NCI-H187 (cell line): ENCODE data around the gene CCDC178.
"Not testable (repeated sequence)": the region's sequence is repeated elsewhere in the genome, so short reads cannot be mapped to it uniquely, and the experiment has no call there.

Experiments used
- DNase-seq, 2 experiments: peaks; one replicate each; lab custom pipeline; 2025; lab: John Stamatoyannopoulos, UW

CCDC178 gene

DNA sequence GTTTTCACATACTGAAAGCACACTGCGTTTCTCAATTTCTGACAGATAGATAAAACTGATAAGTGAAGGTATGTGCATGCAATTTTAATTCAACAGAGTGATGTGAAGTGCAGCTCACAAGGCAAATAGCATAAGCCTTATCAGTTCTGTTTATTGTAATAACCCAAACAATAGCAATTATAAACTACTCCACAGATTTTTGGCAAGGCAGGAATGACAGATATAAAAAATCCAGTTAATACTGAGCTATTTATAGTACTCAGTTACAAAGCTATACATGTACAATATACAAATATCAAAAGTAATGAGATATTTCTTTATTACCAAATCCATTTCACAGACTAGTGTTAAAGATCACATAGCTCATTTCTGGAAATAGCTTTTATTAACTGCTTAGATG, 456.8 kb downstream of the CCDC178 start:
- DNase-seq = no peak

DNA sequence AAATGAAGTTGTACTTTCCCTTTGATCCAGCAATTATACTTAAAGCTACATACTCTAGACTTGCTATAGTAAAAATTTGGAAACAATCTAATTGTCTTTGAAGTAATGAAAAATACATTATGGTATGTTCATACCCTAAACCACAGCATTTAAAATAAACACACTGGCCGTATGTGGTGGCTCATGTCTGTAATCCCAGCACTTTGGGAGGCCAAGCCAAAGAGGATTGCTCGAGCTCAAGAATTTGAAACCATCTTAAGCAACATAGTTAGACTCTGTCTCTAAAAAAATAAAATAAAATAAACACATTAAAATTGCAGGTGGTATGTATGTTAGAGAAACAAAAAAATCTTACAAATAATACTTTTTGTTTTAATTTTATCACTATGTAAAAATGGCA, 459.6 kb downstream of the CCDC178 start:
- no peak for DNase-seq

DNA sequence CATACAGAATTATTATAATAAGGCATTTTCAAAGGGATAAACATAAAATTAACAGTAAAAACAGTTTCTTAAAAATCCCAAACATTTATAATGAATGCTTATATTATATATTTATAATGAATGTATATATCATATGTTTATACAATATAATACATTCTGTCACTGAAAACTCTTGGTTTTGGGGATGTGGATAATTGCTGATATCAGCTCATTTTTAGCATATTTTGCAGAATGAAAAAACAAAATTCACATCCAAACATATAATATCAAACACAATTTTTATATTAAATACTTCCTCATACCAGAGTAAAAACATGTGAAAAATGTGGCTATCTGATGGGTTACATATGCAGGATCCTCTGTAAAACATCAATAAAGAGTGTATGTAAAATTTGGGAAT, 465.0 kb downstream of the CCDC178 start:
- no peak for DNase-seq

DNA sequence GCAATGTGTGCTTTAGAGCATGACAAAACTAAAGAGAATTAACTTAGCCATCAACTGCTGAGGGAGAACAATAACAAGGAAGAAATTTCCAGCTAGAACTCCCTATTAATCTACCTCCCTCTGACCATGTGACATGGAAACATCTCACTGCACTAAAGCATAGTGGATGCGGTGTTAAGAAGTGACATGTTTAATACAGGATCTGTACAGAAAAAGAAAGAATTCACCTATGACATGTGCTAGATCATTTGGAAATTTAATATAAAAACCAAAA, 465.4 kb downstream of the CCDC178 start:
- no peak for DNase-seq

DNA sequence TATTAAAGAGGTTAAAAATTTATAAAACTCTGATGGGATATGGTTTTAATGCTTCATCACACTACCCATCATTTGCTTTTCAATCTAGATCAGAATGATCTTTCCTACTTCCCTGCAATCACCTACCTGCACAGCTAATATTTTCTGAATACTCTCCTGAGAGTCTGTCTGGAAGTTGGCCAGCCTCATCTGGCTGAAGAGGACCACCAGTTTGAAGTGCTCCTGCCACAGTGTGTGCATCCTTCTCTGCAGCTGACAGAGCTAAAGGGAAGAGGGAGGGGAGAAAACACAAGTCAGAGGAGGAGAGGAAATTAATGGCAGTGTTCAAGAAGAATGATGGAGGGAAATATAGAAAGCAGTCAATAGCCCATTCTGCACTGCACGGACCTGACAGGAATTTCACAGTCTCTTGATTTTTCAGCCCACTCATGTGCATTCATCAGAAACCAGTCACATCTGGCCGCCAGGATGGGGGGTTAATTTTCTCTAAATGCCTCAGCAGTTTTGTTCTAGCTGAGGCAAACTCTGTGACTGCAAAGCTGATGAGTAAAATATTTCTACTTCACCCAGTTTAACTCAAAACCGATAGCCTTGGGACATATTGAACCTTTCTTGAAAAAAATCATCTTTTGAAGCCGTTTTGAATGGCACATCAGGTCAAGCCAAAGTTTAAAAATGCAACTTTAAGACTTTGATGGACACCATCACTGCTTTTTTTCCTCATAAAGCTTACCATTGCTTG, 465.9 kb downstream of the CCDC178 start:
- peak in 1 of 2 experiments; percentile 0 for DNase-seq

DNA sequence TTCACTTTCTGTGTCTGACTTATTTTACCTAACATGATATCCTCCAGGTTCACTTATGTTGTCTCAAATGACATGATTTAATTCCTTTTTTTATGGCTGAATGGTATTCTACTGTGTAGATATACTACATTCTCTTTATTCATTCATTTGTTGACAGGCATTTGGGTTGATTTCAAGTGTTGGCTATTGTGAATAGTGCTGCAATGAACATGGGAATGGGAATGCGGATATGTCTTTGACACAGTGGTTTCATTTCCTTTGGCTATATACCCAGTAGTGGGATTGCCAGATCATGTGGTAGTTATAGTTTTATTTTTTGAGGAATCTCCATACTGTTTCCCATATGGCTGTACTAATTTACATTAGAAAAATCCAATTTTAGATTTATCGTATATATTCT, 472.3 kb downstream of the CCDC178 start:
- DNase-seq = no peak

DNA sequence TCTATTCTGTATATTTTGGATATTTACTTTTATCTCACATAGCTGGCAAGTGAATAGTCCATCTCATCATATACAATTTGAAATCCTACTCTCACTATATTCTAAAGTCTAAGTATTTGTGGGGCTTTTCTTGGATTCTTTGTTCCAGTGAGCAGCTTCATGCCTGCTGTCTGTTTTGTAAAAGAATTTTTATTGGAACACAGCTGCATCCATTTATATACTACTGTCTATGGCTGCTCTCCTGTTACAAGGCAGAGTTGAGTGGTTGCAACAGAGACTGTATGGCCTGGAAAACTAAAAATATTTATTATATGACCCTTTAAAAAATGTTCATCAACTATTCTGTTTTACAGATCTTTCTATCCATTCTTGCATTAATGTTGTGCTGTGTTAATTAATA, 474.4 kb downstream of the CCDC178 start:
- no peak for DNase-seq

DNA sequence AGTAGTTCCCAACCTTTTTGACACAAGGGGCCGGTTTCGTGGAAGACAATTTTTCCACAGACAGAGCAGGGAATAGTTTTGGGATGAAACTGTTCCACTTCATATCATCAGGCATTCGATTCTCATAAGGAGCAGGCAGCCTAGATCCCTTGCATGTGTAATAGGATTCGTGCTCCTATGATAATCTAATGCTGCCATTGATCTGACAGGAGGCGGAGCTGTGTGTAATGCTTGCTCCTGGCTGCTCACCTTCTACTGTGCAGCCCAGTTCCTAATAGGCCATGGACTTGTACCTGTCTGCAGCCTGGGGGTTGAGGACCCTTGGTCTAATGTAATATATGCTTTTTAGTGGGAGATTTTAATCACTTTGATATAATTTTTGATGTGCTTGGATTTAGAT, 479.0 kb downstream of the CCDC178 start:
- no peak for DNase-seq

DNA sequence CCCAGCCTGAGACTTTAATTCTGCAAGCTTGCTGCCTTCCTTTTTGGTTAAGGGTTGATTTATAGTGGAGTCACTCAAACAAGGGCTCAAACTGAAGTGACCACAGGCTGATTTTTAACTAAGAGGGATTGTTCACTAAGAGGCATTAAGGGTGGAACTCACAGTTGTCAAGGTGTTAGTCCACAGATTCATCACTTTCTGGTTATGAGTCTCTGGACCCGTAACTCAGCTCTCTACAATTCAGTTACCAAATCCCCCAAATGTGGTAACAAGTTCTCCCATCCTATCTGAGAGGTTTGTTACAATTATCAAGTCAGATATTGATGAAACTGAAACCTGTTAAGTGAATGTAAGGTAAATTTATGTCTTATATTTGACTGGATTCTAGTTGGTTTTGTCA, 481.8 kb downstream of the CCDC178 start:
- no peak for DNase-seq

DNA sequence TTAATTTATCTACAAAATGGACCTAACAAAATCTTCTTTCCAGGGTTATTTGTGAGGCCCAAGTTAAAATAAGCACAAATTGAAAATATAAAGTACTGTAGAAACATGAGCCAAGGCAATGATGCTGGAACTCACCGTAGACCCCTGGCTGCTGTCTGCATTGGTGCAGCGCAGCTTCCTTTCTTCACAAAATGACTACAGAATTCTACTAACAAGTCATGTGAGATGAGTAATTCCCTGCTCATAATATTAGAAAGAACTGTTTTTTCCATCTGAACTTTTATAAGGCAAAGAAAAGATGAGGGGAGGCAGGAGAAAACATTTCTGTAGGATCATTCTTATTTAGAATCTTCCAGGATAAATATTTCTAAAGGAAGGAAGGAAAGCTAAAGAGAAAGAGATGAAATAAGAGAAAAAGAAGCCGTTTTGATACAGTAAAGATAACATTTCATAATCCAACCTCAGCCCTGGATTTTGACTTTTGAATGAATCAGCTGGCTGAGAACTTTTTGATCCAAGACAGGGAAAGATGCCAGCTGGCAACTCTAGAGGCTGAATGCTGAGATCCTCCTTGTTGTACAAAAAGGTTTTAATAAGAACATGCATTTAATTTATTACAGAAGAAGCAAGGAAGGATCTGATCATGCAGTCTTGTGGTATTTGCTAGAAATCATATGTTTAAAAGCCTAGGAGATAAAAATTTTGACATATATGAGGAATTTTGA, 483.8 kb downstream of the CCDC178 start:
- no peak for DNase-seq

DNA sequence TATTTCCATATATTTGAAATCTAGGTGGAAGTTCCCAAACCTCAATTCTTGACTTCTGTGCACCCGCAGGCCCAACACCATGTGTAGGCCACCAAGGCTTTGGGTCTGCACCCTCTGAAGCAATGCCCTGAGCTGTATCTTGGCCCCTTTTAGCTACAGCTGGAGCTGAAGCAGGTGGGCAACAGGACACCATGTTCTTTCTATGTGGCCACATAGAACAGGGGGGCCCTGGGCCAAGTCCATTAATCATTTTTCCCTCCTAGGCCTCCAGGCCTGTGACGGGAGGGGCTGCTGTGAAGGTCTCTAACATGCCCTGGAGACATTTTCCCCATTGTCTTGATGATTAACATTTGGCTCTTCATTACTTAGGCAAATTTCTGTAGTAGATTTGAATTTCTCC, 488.2 kb downstream of the CCDC178 start:
- not testable (repeated sequence) for DNase-seq

DNA sequence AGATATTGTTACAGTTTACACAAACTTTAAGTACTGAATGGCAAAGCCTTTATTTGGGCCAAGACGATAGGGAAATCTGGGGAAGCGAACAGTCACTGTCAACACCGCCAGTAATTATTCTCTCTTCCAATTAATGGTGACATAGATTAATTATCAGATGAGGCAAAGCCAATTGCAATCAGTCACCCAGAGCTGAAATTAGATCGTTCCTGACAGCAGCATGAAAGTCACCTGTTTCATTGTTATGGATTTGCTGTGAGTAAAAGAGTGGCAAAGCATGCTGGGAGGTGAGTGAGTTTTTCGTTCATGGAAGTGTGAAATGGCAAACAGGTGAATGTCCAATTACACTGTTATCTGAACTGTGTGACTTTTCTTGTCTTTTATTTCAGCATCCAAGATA, 502.9 kb downstream of the CCDC178 start:
- DNase-seq = no peak

DNA sequence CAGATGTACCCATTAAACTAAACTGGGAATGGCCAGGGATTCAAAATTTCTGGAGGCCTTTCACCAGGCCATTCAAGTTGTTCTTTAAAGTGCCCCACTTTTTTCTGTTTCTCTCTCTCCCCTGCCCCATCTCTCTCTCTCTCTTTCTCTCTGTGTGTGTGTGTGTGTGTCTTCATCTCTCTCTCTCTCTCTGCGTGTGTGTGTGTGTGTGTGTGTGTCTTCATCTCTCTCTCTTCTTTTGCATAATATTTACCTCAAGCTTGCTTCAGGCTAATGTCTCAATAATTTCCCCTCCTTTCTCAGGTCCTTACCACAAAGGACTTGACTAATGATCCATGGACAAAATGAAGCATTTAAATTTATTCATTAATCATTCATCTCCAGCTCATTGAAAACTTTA, 503.5 kb downstream of the CCDC178 start:
- DNase-seq = no peak

DNA sequence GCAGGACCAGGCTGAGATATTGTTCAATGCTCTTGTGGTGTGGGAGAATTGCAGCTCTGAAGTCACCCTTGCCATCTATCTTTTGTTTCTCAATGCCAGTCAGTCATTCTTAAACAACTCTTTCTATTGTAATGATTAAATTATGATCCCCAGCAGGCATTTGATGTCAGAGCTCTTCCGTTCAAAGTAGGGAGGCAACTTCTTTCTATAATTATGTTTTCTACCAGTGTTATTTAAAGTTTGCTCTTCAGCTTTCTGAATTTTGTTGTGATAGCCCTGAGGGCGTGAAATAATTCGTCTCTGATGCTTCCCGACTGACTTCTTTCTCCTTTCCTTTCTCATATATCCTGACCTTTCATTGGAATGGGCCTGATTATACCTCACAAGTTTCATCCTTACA, 506.3 kb downstream of the CCDC178 start:
- no peak for DNase-seq

DNA sequence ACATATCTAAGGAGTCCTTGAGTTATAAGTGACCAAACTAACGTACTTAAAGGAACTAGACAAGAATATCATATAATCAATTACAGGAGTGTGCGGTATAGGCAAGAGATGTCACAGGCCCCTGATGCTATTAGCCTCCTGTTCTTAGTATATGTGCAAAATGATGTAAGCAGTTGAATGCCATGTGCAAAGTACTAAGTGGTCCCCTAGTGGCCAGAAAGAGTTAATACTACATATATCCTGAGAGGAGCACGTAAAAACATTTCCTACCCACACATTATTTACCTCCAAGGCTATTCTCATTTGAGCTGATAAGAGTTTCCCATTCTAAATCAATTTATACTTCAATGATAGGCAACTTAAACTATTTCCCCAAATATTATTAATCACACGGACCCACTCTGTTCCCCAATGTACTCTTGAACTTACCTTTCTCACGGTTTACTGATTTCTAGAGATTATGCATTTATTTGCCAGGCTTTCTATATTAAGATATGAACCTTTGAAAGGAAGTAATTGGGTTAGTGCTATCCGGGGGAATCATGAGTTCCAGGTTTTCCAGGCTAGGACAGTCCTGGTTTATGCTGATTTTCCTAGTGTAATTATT, 509.7 kb downstream of the CCDC178 start:
- peak in 1 of 2 experiments; percentile 8 for DNase-seq

DNA sequence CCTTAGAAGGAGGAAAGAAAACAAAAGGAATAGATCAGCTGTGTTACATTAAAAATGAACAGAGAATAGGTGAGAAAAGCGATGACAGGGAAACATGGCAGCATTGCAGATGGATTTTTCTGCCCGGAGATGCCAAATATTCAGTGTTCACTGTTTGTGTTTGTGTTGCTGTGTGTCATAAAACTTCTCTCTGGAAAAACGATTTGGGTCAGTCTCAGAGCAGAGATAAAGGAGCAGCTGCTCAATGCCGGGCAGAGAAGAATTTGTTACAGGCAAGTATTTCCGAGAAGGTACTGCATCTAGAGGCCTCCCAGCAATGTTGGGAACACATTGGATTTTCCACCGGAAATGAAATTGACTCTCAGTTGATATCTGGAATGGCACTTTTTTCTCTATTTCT, 511.3 kb downstream of the CCDC178 start:
- no peak for DNase-seq

DNA sequence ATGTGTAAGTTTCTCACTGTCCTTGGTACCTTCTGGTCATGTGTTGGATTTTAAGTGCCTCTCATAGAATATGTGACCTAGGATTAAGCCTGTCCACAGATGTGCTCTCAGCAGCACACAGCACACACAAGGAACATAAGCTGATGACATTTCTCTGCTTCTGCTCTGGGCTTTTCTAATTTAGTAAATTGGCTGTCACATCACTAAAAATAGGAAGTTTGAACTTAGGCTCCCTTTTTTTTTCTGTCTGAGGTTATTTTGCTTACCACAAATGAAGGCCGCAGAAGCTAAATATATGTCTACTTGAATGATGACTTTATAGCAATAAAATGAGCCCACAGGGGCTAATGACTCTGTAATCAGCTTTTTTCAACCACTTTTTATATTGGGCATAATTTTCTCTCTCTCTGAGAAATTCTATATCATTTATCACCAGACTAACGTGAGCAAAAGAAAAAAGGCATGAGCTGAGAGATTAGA, 517.5 kb downstream of the CCDC178 start:
- DNase-seq = no peak

DNA sequence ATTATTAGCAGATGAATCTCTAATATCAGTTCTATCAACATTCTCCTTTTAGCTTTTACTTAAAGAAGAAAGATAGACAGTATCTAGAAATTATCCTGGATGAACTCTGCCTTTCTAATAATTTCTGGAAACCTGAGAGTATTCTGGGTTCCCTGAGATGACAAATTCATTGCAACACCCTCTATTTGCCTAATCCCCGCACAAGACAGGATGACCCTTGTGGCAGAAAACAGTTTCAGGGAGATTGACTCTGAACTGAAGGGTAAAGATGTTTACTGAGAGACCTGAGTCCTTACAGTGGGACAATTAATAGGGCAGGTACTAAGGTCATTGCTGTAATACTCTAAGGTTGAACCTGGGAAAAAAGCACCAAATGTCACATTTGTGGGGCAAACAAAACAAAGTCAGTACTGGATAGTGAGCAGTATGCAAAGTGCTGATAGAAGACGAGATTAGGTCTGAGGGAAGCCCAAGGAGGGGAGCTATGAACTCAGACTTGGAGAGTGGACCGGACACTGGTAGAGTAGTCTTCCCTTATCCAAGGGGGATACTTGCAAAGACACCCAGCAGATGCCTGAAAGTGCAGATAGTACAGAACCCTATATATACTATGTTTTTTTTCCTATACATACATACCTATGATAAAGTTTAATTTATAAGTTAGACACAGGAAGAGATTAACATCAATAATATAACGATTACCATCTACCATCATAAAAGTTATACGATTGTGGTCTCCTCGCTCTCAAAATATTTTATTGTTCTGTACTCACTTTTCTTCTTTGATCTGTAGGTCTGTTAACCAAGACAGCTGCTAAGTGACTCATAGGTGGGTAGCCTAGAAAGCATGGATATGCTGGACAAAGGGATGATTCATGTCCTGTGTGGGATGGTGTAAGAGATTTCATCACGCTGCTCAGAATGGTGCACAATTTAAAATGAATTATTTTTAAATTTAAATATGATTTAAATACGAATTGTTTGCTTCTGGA, 519.4 kb downstream of the CCDC178 start:
- DNase-seq = no peak

DNA sequence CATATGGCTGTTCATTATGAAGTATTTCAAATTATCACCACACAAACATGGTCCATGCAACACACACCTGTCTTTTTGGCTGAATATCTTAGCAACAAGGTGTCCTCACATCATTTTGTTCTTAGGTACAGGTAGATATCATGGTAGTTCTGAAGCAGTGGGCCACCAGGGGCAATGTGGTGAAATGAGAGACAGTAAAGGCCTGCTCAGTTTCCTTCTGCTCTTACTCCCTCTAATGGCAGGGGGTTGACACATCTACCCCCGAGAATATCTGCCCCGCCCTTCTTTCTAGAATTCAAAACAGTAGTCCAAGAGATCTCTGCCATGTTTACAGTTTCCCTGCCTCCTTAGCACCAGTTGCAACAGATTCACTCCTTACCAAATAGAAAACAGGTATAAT, 520.7 kb downstream of the CCDC178 start:
- DNase-seq = peak in 1 of 2 experiments; percentile 1

DNA sequence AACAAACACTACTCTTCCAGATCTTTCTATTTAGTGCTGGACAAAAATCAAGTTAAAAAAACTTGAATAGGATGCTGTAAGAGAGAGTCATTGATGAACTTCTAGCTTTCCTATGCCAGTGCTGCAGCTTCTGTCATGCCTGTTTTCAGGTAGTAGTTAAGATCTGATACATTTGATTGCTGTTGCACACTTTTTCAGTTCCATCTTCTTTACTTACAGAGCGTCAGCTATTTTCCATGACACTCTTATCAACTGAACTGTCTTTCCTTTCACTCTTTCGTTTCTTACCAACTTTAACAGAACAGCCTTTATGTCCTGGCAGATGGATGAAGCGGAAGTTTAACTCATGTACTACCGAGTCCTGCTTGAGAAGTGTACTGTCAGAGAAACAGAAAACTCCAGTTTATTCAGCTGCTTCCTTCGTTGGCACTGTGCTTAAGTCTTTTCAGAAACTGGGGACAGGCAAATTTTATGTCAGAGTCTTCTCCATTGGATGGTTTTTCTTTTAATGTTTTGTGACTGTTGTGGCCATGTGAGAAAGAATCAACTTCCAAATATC, 521.8 kb downstream of the CCDC178 start:
- DNase-seq = no peak

DNA sequence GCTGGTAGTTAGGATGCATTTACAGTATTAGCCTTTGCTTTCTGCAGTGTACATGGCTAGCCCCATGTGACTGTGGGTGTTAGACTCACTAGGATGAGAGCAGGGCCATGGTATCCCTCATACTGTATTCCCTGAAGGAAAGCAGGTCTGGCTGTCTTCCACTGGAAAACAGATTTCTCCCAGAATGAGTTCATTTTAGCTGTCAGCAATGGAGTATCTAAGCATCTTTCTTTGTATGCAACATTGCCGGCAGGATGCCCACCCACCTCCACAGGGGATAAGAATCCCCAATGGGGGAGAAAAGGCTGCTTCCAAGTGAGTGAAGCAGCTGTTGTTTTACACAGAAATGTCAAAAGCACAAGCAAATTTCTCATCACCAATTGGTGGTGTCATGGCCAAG, 525.0 kb downstream of the CCDC178 start:
- DNase-seq = no peak
